ENCODE results near the gene SLC7A14.

DNA sequence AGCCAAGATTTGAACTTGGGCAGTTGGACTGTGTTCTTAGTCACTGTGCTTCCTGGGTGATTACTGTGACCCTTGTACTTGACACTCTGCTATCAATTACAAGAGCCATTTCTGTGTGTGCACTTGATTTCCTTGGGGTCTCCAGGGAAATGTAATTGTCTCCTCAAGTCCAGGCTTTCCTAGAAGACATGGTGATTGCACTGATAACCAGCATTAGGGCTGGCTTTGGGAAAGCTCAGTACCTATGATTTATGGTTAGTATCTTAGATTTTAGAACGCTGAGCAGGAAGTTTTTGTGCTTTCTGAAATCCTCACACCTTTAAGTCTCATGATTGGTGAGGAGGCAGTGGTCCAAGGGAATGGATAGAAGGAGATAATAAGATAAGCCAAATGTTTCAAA lies 168.8 kb downstream of the SLC7A14 start:
- TF ChIP-seq POLR2AphosphoS5 (IDR thresholded peaks at IDR 0.05; ENCODE audit: low read length): no peak
- TF ChIP-seq, protein P1, sequence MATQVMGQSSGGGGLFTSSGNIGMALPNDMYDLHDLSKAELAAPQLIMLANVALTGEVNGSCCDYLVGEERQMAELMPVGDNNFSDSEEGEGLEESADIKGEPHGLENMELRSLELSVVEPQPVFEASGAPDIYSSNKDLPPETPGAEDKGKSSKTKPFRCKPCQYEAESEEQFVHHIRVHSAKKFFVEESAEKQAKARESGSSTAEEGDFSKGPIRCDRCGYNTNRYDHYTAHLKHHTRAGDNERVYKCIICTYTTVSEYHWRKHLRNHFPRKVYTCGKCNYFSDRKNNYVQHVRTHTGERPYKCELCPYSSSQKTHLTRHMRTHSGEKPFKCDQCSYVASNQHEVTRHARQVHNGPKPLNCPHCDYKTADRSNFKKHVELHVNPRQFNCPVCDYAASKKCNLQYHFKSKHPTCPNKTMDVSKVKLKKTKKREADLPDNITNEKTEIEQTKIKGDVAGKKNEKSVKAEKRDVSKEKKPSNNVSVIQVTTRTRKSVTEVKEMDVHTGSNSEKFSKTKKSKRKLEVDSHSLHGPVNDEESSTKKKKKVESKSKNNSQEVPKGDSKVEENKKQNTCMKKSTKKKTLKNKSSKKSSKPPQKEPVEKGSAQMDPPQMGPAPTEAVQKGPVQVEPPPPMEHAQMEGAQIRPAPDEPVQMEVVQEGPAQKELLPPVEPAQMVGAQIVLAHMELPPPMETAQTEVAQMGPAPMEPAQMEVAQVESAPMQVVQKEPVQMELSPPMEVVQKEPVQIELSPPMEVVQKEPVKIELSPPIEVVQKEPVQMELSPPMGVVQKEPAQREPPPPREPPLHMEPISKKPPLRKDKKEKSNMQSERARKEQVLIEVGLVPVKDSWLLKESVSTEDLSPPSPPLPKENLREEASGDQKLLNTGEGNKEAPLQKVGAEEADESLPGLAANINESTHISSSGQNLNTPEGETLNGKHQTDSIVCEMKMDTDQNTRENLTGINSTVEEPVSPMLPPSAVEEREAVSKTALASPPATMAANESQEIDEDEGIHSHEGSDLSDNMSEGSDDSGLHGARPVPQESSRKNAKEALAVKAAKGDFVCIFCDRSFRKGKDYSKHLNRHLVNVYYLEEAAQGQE (IDR thresholded peaks at IDR 0.05; ENCODE audit: low read depth, low read length): no peak
- TF ChIP-seq, protein P2, sequence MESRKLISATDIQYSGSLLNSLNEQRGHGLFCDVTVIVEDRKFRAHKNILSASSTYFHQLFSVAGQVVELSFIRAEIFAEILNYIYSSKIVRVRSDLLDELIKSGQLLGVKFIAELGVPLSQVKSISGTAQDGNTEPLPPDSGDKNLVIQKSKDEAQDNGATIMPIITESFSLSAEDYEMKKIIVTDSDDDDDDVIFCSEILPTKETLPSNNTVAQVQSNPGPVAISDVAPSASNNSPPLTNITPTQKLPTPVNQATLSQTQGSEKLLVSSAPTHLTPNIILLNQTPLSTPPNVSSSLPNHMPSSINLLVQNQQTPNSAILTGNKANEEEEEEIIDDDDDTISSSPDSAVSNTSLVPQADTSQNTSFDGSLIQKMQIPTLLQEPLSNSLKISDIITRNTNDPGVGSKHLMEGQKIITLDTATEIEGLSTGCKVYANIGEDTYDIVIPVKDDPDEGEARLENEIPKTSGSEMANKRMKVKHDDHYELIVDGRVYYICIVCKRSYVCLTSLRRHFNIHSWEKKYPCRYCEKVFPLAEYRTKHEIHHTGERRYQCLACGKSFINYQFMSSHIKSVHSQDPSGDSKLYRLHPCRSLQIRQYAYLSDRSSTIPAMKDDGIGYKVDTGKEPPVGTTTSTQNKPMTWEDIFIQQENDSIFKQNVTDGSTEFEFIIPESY (IDR thresholded peaks at IDR 0.05): no peak
- TF ChIP-seq EZH2 (IDR thresholded peaks at IDR 0.05; ENCODE audit: borderline replicate concordance, control insufficient read depth, low read depth, low read length): no peak
